Pons (tissue), 1 donor: ENCODE results near the gene GRK5.
"Not testable (repeated sequence)": the region's sequence is repeated elsewhere in the genome, so short reads cannot be mapped to it uniquely, and the experiment has no call there.

Experiments
- DNase-seq: peaks from one replicate; pipeline ENCODE4 v3.0.0-alpha.2; 2016; ENCODE audit warnings: low spot score

The GRK5 gene

DNA sequence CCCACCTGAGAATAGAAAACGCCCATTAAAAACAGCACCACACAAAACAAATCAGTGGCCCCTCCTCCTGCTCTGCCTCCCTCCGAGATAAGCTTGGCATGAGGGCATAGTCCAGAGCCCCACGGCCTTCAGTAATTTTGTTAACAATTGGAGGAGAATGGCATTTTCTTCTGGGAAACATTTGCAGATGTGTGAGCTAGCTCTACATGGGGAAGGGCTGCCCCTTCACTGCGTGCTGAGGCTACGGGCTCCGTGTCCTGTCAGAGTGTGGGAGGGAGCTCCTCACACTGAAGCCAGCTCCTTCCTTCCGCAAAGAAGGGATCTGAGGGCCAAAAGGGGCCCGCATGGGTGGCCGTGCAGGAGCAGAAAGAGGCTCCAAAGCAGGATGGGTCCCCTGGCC is 15.2 kb downstream of the GRK5 start:
- no peak for DNase-seq

DNA sequence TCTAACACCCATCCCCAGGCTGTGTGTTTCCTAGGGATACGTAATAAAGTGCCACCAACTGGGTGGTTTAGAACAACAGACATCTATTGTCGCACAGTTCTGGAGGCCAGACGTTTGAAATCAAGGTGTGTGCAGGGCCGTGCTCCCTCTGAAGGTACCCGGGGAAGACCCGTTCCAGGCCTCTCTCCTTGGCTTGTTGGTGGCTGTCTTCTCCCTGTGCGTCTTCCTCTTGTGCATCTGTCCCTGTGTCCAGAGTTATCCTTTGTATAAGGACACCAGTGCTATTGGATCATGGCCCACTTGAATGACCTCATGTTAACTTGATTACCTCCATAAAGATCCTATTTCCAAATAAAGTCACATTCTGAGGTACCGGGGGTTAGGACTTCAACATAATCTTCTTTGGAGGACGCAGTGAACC is 15.6 kb downstream of the GRK5 start:
- no peak for DNase-seq

DNA sequence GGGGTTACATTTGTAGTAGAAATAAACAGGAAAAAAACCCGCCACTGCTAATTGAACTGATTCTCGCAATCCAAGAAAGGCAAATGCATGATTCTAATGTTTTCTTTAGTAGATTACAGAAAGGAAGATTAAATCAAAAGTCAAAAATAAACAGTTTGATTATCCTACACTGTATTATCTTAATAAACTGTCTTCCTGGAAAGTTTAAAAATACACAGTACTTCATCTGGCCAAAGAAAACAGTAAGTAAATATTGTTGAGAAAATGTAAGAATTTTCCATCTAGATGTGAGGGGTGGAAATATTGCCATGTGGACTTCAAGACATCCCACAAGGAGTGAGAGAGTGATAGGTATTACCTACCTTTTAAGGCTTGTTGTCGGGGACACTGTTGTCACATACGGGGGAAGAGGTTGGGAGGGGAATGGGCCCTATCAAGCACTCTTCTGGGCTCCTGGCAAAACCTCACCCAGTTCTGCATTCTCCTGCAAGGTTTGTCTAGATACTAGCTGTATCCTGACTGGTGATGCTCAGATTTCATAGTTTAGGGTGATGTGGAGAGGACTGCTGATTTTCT is 17.8 kb downstream of the GRK5 start:
- DNase-seq: no peak

DNA sequence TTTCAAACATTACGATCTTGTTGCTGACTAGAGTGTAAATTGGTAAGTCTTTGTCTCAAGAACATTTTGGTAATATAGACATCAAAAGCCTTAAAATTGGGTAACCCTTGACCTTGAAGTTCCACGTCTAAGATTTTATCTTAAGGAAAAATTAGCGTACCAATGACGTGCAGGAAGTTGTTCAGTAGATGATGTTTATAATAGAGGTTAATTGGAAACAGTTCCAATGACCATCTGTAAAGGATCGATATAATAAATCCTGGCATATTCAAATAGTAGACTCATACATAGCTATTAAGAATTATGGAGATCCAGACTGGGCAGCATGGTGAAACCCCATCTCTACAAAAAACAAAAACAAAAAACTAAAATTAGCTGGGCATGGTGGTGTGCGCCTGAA is 20.5 kb downstream of the GRK5 start:
- no peak for DNase-seq

DNA sequence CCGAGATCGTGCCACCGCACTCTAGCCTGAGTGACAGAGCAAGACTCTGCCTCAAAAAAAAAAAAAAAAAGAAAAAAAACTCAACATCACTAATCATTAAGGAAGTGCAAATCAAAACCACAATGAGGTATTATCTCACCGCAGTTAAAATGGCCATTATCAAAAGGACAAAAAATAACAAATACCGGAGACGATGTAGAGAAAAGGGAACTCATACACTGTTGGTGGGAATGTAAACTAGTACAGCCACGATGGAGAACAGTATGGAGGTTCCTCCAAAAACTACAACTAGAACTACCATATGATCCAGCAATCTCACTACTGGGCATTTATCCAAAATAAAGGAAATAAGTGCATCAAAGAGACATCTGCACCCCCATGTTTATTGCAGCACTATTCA is 24.3 kb downstream of the GRK5 start:
- DNase-seq: no peak

DNA sequence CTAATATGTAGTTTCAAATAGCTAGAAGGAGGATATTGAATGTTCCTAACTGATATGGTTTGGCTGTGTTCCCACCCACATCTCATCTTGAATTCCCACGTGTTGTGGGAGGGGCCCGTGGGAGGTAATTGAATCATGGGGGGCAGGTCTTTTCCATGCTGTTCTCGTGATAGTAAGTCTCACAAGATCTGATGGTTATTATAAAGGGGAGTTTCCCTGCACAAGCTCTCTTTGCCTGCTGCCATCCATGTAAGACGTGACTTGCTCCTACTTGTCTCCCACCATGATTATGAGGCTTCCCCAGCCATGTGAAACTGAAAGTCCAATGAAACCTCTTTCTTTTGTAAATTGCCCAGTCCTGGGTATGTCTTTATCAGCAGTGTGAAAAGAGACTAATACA is 25.1 kb downstream of the GRK5 start:
- DNase-seq: not testable (repeated sequence)

DNA sequence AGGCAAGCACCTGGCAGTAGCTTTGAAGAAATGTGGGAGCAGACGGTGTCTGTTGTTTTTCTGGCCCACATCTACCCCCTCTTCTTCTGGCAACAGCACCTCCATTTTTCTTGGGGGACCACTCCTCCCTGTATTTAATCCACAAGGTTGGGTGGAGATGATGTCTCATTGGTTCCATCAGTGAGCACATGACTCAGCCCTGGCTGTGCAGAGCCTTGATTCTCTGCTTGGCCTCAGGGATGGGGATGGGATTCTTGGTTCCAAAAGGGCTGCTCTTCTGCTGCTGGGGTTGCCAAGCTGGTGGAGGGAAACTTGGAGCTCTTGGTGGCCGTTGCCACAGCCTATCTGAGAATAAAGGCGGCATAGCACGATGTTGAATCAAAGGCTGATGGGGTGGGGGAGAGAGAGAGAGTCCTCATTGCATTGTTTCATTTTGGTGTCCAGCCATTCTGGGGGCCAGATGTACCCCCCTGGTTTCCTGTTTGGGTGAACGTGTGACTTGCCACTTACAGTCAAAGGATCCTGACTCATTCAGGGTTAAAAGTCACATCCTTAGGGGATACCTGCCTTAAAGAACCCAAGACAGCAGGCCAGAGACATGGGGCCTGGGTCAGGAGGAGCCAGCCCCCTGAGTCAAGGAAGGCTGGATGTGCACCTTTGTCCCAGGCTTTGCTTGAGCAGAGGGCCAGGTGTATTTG is 25.9 kb downstream of the GRK5 start:
- no peak for DNase-seq

DNA sequence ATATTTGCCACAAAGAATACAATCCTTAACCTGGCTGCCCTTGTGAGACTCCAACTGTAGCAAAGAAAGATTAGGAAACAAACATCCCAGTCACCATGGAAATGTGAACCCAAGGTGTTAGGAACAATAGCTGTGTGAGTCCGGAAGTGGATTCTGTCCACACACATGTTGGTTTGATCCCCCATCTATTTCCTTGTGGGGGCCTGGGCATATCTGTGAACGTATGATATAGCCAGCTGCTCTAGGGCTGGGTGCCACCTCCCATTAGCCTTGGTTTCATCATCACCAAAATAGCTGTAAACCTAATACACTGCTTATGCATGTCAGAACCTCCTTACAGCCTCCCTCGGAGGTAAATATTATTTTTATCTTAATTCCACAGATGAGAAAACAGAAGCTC is 26.4 kb downstream of the GRK5 start:
- no peak for DNase-seq

DNA sequence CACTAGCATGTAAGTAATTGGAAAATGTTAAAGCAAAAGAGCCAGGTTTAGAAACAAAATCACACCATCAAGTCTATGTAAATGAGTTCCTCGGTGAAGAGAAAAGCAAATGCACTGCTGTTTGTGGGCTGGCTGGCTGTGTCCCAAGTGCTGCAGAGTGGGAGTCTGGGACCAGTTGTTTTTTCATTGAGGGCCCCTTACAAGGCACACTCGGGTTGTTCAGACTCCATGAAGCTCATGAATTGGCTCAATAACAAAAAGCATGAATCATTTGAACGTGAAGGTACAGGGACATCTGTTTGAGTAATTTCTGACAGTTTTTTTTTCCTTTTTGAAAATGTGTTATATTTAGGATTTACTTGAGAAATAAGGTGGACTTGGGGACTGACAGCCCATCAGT is 28.0 kb downstream of the GRK5 start:
- DNase-seq: no peak

DNA sequence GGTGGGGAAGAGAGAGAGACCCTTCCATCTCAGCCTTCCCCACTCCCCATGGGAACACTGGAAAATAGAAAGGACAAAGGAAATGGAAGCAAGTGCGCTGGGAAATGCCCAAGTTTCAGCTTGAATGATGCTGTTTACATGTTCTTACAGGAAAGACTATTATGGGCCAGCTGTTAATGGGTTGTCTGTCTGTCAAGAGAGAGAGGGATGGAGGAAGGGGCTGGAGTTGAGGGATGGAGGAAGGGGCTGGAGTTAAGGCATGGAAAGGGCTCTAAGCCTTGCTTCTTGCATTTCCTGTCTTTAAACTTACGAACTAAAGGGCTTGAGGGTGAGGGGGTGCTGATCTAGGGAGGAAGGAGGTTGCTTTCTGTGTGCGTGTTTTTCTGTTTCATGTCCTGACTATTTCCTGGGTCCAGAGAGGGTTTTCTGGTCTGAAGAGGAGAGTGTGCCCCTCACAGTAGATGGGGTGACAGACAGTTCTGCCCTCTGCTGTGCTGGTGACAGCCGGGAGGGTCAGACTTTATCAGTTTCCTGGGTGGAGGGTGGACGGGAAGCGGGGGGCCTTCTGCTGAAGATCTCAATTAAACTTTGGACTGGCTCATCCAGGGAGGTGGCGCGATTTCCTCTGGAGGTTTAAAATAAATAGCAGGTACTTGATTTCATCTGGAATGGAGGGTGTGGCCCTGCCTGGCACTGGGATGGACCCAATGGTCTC is 30.5 kb downstream of the GRK5 start:
- DNase-seq: no peak

DNA sequence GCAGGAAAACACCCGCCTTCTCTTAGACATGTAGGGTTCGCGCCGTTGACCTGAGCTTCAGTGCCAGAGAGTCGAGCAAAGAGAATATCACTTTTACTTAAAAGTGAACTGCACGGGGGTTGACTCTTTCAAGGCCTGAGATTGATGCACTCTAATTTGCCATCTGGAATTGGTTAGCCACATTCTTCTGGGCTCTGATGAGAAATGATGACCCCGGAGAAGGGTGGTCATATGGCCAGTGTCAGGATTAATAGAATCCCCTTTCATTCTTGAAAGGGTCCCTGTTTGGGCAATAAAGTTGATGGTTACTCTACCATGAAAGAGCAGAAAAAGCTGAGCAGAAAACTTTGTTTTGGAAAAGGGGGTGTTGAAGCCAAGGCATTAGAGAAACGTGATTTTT is 31.2 kb downstream of the GRK5 start:
- no peak for DNase-seq

DNA sequence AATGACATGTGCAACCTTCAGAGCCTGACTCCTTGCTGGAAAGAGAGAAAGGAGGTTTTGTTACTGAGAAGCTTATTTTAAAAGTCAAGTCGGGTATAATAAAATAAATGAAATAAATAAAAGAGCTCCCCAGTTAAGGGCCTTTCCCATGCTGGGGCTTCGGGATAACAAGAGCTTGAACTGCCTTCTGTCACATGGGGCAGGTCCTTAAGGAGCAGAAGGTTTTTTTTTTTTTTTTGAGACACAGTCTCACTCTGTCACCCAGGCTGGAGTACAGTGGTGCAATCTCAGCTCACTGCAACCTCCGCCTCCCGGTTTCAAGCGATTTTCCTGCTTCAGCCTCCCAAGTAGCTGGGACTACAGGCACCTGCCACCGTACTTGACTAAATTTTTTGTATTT is 31.6 kb downstream of the GRK5 start:
- DNase-seq: not testable (repeated sequence)

DNA sequence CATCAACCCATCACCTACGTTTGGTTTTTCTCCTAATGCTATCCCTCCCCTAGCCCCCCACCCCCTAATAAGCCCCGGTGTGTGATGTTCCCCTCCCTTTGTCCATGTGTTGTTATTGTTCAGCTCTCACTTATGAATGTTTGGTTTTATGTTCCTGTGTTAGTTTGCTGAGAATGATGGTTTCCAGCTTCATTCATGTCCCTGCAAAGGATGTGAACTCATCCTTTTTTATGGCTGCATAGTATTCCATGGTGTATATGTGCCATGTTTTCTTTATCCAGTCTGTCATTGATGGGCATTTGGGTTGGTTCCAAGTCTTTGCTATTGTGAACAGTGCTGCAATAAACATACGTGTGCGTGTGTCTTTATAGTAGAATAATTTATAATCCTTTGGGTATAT is 32.3 kb downstream of the GRK5 start:
- not testable (repeated sequence) for DNase-seq

DNA sequence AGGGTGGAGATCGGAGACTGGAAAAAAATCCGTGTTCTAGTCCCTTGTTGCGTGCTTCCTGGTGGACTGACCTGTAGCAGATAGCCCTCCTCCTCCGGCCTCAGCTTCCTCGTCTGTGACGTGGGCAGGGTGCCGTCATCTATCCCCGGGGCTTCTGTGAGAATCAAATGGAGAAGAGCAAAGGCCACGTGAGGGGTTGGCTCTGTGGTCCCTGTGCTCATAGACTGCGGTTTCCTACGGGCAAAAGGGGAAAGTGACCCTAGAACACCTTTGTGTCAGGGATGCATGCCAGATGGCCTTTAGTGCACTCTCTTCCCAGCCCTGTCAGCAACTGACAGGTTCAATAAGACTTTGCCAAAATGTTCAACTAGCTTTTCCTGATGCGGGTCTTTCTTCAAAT is 33.7 kb downstream of the GRK5 start:
- DNase-seq: no peak

DNA sequence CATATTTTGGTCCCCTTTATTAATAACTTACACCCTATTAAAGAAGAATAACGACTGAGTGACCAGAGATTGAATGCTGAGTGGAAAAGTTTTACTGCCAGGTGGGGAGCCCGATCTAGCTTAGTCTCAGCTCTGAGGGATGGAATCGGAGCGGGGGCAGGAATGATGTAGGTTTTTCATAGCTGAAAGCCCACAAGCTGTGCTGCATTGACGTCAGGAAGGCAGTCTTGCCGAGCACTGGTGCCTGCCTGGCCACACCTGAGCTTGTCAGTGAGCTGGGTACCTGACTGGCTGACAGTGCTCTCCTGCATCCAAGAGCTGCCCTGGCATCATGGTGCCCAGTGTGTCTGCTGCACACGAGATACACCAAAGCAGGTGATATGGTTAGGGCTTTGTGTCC is 34.8 kb downstream of the GRK5 start:
- no peak for DNase-seq

DNA sequence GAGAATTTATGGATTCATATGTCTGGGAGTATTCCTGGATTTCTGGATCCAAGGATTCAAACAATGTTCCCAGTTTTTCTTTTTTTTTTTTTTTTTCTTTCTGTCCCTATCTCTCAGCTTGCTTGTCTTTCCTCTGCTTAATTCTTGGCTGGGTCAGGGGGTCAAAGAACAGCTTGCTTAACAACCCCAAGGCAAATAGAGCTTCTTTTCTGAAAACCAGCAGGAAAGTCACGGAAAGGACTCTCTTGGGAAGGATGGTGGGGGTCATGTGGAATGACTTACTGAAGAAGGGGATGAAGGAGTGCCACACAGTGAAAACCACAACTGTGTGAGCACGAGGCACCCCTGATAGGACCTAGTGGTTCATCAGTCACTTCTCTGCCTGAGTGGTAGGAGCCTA is 36.1 kb downstream of the GRK5 start:
- DNase-seq: no peak

DNA sequence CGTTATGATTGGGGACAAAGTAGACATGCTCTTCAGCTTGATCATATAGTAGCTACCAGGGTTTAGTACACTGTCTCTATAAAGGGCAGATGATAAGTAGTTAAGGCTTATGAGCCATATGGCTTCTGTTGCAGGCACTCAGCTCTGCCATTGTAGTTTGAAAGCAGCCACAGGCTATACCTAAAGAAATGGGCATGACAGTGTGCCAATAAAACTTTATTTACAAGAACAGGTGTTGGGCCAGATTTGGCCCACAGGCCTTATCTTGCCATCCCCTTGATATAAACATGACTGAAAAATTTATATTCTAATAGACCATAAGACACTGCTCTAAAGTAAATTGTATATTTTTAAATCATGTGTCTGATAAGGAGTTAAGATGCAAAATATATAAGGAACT is 36.6 kb downstream of the GRK5 start:
- DNase-seq: no peak

DNA sequence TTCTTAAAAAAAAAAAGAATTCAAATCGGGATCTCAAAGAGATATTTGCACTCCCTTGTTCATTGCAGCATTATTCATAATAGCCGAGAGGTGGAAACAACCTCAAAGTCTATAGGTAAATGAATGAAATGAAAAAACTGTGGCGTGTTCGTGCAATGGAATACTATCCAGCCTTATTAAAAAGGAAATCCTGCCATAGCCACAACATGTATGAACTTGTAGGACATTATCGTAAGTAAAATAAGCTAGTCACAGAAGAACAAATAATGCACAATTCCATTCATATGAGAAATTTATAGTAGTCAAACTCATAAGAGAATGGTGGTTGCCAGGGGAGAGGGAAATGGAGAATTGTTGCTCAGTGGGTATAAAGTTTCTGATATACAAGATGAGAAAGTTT is 37.9 kb downstream of the GRK5 start:
- no peak for DNase-seq

DNA sequence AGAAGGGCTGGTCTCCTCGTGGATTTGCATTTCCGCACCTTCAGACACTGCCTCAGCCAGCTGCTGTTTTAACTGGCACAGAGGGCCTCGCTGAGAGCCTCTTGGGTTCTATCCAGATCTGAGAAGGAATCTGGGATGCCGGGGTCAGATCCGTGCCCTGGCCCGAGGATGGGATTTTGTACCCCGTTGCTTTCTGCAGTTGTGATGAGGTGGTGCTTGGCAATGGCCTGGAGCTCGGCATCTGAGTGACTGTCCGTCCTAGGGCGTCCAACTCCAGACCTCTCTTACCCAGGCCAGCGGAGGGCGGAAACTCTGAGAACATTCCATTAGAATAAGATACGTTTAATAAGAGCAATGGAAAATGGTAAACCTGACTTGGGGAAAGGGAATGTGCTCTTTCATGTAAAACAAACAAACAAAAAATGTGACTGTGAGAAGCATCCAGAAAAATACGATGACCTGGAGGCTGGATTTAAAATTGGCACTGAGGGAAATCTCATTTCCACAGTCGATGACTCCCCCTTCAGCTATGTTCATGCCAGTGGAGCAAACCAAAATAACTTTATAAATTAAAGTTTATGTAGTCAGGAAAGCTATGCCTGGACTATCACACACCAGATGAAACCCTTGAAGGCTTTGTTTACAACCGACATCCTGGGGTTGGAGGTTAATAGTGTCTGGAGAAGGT is 39.6 kb downstream of the GRK5 start:
- DNase-seq: no peak

DNA sequence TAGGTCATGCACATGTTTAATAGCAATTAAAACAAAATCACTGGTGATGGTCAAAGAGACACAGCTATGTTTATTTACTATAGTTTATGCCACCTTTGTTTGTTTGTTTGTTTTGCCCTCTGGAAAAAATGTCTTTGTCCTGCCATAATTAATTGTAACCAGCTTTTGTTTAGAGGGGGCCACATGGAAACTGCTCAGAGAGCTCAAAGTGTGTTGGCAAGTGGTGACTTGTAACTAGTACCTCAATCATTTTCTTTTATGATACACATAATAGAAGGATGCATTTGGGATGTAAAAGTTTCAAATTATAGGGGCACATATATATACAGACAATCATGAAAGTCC is 40.2 kb downstream of the GRK5 start:
- no peak for DNase-seq

DNA sequence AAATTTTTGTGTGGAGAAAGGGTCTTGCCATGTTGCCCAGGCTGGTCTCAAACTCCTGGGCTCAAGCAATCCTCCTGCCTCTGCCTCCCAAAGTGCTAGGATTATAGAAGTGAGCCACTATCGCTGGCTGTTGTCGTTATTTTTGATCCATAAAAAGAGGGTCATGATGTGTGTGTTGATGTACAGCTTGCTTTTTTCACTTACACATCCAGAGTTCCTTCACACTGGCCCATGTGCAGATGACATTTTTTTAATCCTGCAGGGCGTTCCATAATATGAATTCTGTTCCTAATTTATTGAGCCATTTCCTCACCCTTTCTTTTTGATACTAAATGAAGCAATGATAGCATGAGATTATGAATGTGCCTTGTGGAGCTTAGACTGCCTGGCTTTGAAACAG is 40.8 kb downstream of the GRK5 start:
- DNase-seq: no peak

DNA sequence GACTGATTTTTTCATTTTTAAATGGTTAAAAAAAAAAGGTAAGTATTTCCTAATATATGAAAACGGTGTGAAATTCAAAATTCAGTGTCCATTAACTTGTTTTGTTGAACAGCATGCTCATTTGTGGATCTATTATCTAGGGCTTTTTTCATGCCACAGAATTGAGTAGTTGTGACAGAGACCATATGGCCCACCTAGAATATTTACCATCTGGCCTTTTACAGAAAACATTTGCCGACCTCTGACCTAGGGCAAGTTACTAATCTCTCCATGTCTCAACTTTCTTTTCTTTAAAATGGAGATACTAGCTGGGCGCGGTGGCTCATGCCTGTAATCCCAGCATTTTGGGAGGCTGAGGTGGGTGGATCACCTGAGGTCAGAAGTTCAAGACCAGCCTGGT is 41.3 kb downstream of the GRK5 start:
- no peak for DNase-seq

DNA sequence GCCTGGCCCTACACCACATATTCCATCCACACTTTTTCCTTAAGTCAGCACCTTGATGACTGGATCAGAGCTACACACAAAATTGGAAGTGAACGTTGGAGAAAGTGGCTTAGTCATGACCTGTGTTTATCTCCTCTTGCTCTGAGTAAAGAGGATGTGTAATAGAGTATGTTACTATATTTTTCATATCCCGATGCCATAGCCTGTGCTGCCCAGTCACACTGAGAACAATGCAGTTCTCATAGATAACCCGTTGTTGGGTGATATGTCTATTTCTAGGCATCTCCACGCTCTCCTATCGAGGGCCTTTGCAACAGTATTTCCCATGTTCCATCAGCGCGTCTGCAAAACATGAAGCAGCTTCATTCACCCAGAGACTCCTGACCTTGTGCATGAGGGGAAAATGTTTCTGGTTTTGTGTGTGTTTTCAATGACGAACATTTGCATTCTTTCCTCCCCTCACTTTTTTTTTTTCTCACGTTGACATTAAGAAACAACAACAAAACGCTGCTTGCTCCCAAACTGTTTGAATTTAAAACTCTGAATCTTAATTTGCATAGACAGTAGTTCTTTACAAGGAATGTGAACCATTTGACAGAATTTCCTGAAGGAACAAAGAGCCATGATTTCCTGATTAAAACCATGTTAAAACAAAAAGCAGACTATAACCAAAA is 43.4 kb downstream of the GRK5 start:
- DNase-seq: no peak
